Keratinocyte (primary cell): ENCODE measurements around the gene NFATC1.

Experiments used
- CTCF ChIP-seq, 3 experiments: IDR thresholded peaks in 1 of 3; conservative IDR thresholded peaks in 1 of 3; optimal IDR thresholded peaks in 1 of 3; 2 replicates in 2 of 3; 3 replicates in 1 of 3; pipeline versions ENCODE3 to v1.5.1; 2011; ENCODE audit warnings: low read length in 3 of 3, mild to moderate bottlenecking in 3 of 3, moderate library complexity in 2 of 3, control low read depth in 1 of 3, inconsistent platforms in 1 of 3; ENCODE audit not compliant: insufficient read depth in 2 of 3; ENCODE audit errors: extremely low read depth in 1 of 3
- EZH2 ChIP-seq: IDR thresholded peaks from one replicate; pipeline ENCODE4 v1.6.1; 2012; ENCODE audit warnings: inconsistent platforms, mild to moderate bottlenecking, low read length, moderate library complexity

GRCh38 chr18:79354350-79354749 is 41.4 kb upstream of the NFATC1 start:
- TF ChIP-seq EZH2 (no peak), CTCF (optimal IDR thresholded peaks at IDR 0.05 in 1 of 3, IDR thresholded peaks at IDR 0.05 in 1 of 3, conservative IDR thresholded peaks at IDR 0.05 in 1 of 3; ENCODE audit: extremely low read depth in 1 of 3, insufficient read depth in 2 of 3, low read length in 3 of 3) (no peak)
